Measurements from ENCODE around the gene PRDX1. TPM values are rescaled to one million over a fixed set of nuclear protein-coding genes. Genes with fewer than 3 reads are reported as not detected.
A peak's percentile ranks its signal among the peaks of the same experiment; 100 is the strongest.

The PRDX1 gene
- total and polyA plus RNA-seq, 2 of the 13 experiments (the other 11 are each of a cell fraction or from before 2014, with no cell fraction given) = 761 to 1,898 TPM

GRCh38 chr1:45521413-45522323 lies at the start of gene PRDX1 (continued):
- TF ChIP-seq ZC3H13 (CRISPR knock-in tag; IDR thresholded peaks at IDR 0.05) (peak; percentile 72; the same call in 1 of the 2 replicates), TFE3 (CRISPR knock-in tag; IDR thresholded peaks at IDR 0.05) (peak; percentile 74), ZNF777 (CRISPR knock-in tag; IDR thresholded peaks at IDR 0.05) (0 out of 2 replicates have a peak, but pooled peaks have one; percentile 63), EED (CRISPR knock-in tag; IDR thresholded peaks at IDR 0.05) (no peak), ZNF281 (CRISPR knock-in tag; IDR thresholded peaks at IDR 0.05; ENCODE audit: borderline replicate concordance) (peak; percentile 75; the same call in 1 of the 2 replicates), ZNF12 (CRISPR knock-in tag; IDR thresholded peaks at IDR 0.05) (peak; percentile 39; the same call in 1 of the 2 replicates), ATF7 (IDR thresholded peaks at IDR 0.05) (no peak), ATF7 (CRISPR knock-in tag; IDR thresholded peaks at IDR 0.05) (peak; percentile 74; the same call in 1 of the 2 replicates), ZNF10 (CRISPR knock-in tag; IDR thresholded peaks at IDR 0.05; ENCODE audit: borderline replicate concordance, low read depth) (no peak), KLF9 (CRISPR knock-in tag; IDR thresholded peaks at IDR 0.05; ENCODE audit: low read depth) (peak; percentile 60; the same call in 1 of the 2 replicates), NCOA1 (CRISPR knock-in tag; IDR thresholded peaks at IDR 0.05) (peak; percentile 57; the same call in 1 of the 2 replicates), ZNF646 (CRISPR knock-in tag; IDR thresholded peaks at IDR 0.05) (no peak), MAF1 (CRISPR knock-in tag; IDR thresholded peaks at IDR 0.05; ENCODE audit: borderline replicate concordance) (peak; percentile 95), XRCC5 (optimal IDR thresholded peaks at IDR 0.05; ENCODE audit: low read length) (peak; percentile 85), FOXC1 (CRISPR knock-in tag; IDR thresholded peaks at IDR 0.05; ENCODE audit: borderline replicate concordance) (peak; percentile 92), SOX6 (IDR thresholded peaks at IDR 0.05) (no peak), SOX6 (CRISPR knock-in tag; IDR thresholded peaks at IDR 0.05) (peak; percentile 84)

All from HepG2 (cell line).